AG04450 (cell line): Measurements from ENCODE around the gene KLHL15. TPM values are rescaled to one million over a fixed set of nuclear protein-coding genes. Genes with fewer than 3 reads are reported as not detected.

Experiments used
- CTCF ChIA-PET: fragments of 300-600, 350-600 bp; formaldehyde crosslinking; extraction: SDS; loops from one replicate; lab custom pipeline; 2022; ENCODE audit warnings: antibody characterized with exemption, inconsistent platforms; lab: Charles Lee
- POLR2A ChIA-PET: fragments of 350-600 bp; formaldehyde crosslinking; extraction: SDS; loops from one replicate; lab custom pipeline; 2021; ENCODE audit warnings: antibody characterized with exemption, inconsistent platforms; lab: Yijun Ruan, JAX
- DNase-seq: peaks from one replicate; pipeline ENCODE4 v3.0.0-alpha.2; 2011; ENCODE audit warnings: low read depth, low spot score
- H3K27ac ChIP-seq: one replicate; pipeline ENCODE4 v1.5.1; 2012; ENCODE audit warnings: low read depth, low read length, control low read depth
- H3K27me3 ChIP-seq: one replicate; pipeline ENCODE4 v1.6.0; 2012; ENCODE audit warnings: low read length; ENCODE audit not compliant: control insufficient read depth, insufficient read depth
- H3K4me3 ChIP-seq: 2 replicates; pipeline ENCODE4 v1.5.1; 2011; ENCODE audit warnings: mild to moderate bottlenecking, low read depth, low read length, control low read depth
- H3K9me3 ChIP-seq: 2 replicates; pipeline ENCODE4 v1.5.1; 2012; ENCODE audit warnings: low read length; ENCODE audit not compliant: control insufficient read depth, insufficient read depth
- CTCF ChIP-seq: IDR thresholded peaks from 2 replicates; pipeline ENCODE4 v1.5.1; 2011; ENCODE audit warnings: low read depth, low read length, control low read depth, inconsistent platforms
- polyA plus RNA-seq: library from polyadenylated mRNA; depleted of rRNA; stranded (reverse); fragments of >200 nt; gene quantifications from 2 replicates; pipeline ENCODE4 v1.2.3, GENCODE V29; 2011

Gene KLHL15
- polyA plus RNA-seq, 1 experiment: 6.2 TPM

- no peaks in the 10 kb centered on the region for H3K9me3 ChIP-seq
- DNase-seq: no peak
- no peak overlapping the region for H3K4me3 ChIP-seq
- ChIA-PET POLR2A (no interaction called here), CTCF (no interaction called here)
- no peaks in the 10 kb centered on the region for H3K27me3 ChIP-seq
- no peak for TF ChIP-seq CTCF
- no peak overlapping the region for H3K27ac ChIP-seq
These were observed 81.8 kb downstream of the KLHL15 start for GRCh38 chrX:23945206-23945605.

GRCh38 chrX:23944234-23944633, 82.8 kb downstream of the KLHL15 start:
- no peak for DNase-seq
- CTCF ChIA-PET: no interaction called here
- POLR2A ChIA-PET: no interaction called here
- no peaks in the 10 kb centered on the region for H3K27me3 ChIP-seq
- H3K27ac ChIP-seq: no peak overlapping the region
- H3K4me3 ChIP-seq: no peak overlapping the region
- no peak for TF ChIP-seq CTCF
- H3K9me3 ChIP-seq: no peaks in the 10 kb centered on the region

GRCh38 chrX:23939203-23939602, 87.8 kb downstream of the KLHL15 start:
- Histone ChIP-seq H3K27me3 (no peaks in the 10 kb centered on the region), H3K4me3 (no peak overlapping the region), H3K9me3 (no peaks in the 10 kb centered on the region), H3K27ac (no peak overlapping the region)
- ChIA-PET CTCF (no interaction called here), POLR2A (interaction anchor here (1.0 kb wide), 1 partner anchor 87 kb away, joined by 3 read pairs; no protein-coding TSS in a partner anchor)
- TF ChIP-seq CTCF: no peak
- DNase-seq: no peak

GRCh38 chrX:23938690-23939089, 88.3 kb downstream of the KLHL15 start:
- CTCF ChIA-PET: interaction anchor here (0.6 kb wide), 1 partner anchor 116 kb away, joined by 5 read pairs; the partner anchor contains the start of gene EIF2S3

GRCh38 chrX:23937100-23937499, 89.9 kb downstream of the KLHL15 start:
- TF ChIP-seq CTCF: no peak
- ChIA-PET CTCF (interaction anchor here (0.7 kb wide), 1 partner anchor 11 kb away, joined by 4 read pairs; no protein-coding TSS in a partner anchor), POLR2A (no interaction called here)

More at GRCh38 chrX:23938690-23939089, 88.3 kb downstream of the KLHL15 start:
- TF ChIP-seq CTCF: no peak
- no peak overlapping the region for H3K27ac ChIP-seq
- DNase-seq: no peak
- POLR2A ChIA-PET: interaction anchor here (1.0 kb wide), 1 partner anchor 87 kb away, joined by 3 read pairs; no protein-coding TSS in a partner anchor
- no peaks in the 10 kb centered on the region for H3K27me3 ChIP-seq
- no peaks in the 10 kb centered on the region for H3K9me3 ChIP-seq
- H3K4me3 ChIP-seq: no peak overlapping the region

More at GRCh38 chrX:23937100-23937499, 89.9 kb downstream of the KLHL15 start:
- H3K27ac ChIP-seq: no peak overlapping the region
- H3K4me3 ChIP-seq: no peak overlapping the region
- H3K27me3 ChIP-seq: no peaks in the 10 kb centered on the region
- H3K9me3 ChIP-seq: no peaks in the 10 kb centered on the region
- DNase-seq: no peak
